Caco-2 (cell line): Measurements from ENCODE around the gene RBM12. TPM values are rescaled to one million over a fixed set of nuclear protein-coding genes. Genes with fewer than 3 reads are reported as not detected.
"Not testable (repeated sequence)": the region's sequence is repeated elsewhere in the genome, so short reads cannot be mapped to it uniquely, and the experiment has no call there.

Experiments
- Bru-seq: library from RNA; stranded (reverse); fragments of 400-500 nt; gene quantifications from one replicate; lab custom pipeline; 2021; lab: Mats Ljungman, UMichigan
- BruChase-seq, 2 experiments: library from RNA; stranded (reverse); fragments of 400-500 nt; gene quantifications; one replicate each; lab custom pipeline; 2021; lab: Mats Ljungman, UMichigan
- BruUV-seq: library from RNA; stranded (reverse); fragments of 400-500 nt; replicated peaks from 2 replicates; lab custom pipeline; 2021; lab: Mats Ljungman, UMichigan
- CTCF ChIA-PET: fragments of 300-600 bp; sonication (Branson Sonifier 250); formaldehyde crosslinking; loops from one replicate; lab custom pipeline; 2022; ENCODE audit warnings: antibody characterized with exemption; lab: Charles Lee
- POLR2A ChIA-PET: fragments of 300-600 bp; sonication (Branson Sonifier 250); formaldehyde crosslinking; loops from one replicate; lab custom pipeline; 2022; ENCODE audit warnings: antibody characterized with exemption; lab: Charles Lee
- DNase-seq, 2 experiments: peaks; one replicate each; pipeline versions ENCODE4 v3.0.0 to v3.0.0-alpha.2; 2020 to 2022
- H3K27me3 ChIP-seq: replicated peaks from 2 replicates; pipeline ENCODE4 v1.6.0; 2011; ENCODE audit warnings: low read length; ENCODE audit not compliant: control insufficient read depth, insufficient read depth
- H3K36me3 ChIP-seq: 2 replicates; pipeline ENCODE4 v1.5.1; 2011; ENCODE audit warnings: low read length; ENCODE audit not compliant: control insufficient read depth, insufficient read depth
- H3K4me1 ChIP-seq: fragments of 250-450 bp; sonication (Bioruptor Pico); 2 replicates; pipeline ENCODE4 v1.5.1; 2020; ENCODE audit warnings: mild to moderate bottlenecking
- H3K4me3 ChIP-seq: 2 replicates; pipeline ENCODE4 v1.5.1; 2011; ENCODE audit warnings: low read depth, mild to moderate bottlenecking, control low read depth, low read length
- H3K9me3 ChIP-seq: fragments of 250-450 bp; sonication (Bioruptor Pico); 2 replicates; pipeline ENCODE4 v1.5.1; 2020; ENCODE audit warnings: mild to moderate bottlenecking, moderate library complexity
- H3K27ac Mint-ChIP-seq: one replicate; pipeline ENCODE4 v1.8.0; 2022; ENCODE audit warnings: mixed read lengths; ENCODE audit not compliant: unreplicated experiment
- H3K27me3 Mint-ChIP-seq: one replicate; pipeline ENCODE4 v1.8.0; 2022; ENCODE audit warnings: mixed read lengths; ENCODE audit not compliant: insufficient read depth, unreplicated experiment
- H3K36me3 Mint-ChIP-seq: one replicate; pipeline ENCODE4 v1.8.0; 2022; ENCODE audit warnings: mild to moderate bottlenecking, mixed read lengths; ENCODE audit not compliant: insufficient read depth, unreplicated experiment
- H3K4me1 Mint-ChIP-seq: one replicate; pipeline ENCODE4 v1.8.0; 2022; ENCODE audit warnings: low read depth, mixed read lengths; ENCODE audit not compliant: unreplicated experiment
- H3K4me3 Mint-ChIP-seq: one replicate; pipeline ENCODE4 v1.8.0; 2022; ENCODE audit warnings: mild to moderate bottlenecking, moderate library complexity, mixed read lengths; ENCODE audit not compliant: unreplicated experiment
- H3K9me3 Mint-ChIP-seq: one replicate; pipeline ENCODE4 v1.8.0; 2022; ENCODE audit warnings: mixed read lengths; ENCODE audit not compliant: unreplicated experiment
- intact Hi-C: fragments of 100-400 bp; cut with micrococcal nuclease; formaldehyde crosslinking; loops from one replicate; pipeline ENCODE4 v1.10.0; 2022; ENCODE audit not compliant: unreplicated experiment
- long read RNA-seq: library from polyadenylated mRNA; stranded (forward); transcript quantifications from one replicate; pipeline ENCODE4 v2.0.0, GENCODE V29; 2022
- total RNA-seq: library from RNA; stranded (reverse); gene quantifications from 2 replicates; pipeline ENCODE4 v1.2.3, GENCODE V29; 2022
- TF ChIP-seq, protein P1 (sequence below), 2 experiments: fragments of 200-600 bp in 1 of 2; IDR thresholded peaks; 1 replicate in 1 of 2; 2 replicates in 1 of 2; pipeline versions ENCODE4 v1.5.1 to v1.8.0; 2011 to 2022; ENCODE audit warnings: antibody characterized with exemption in 1 of 2, control low read depth in 1 of 2, inconsistent platforms in 1 of 2, low read depth in 1 of 2, low read length in 1 of 2, mild to moderate bottlenecking in 1 of 2, moderate library complexity in 1 of 2; ENCODE audit not compliant: insufficient read depth in 1 of 2, severe bottlenecking in 1 of 2, unreplicated experiment in 1 of 2

The RBM12 gene, protein sequence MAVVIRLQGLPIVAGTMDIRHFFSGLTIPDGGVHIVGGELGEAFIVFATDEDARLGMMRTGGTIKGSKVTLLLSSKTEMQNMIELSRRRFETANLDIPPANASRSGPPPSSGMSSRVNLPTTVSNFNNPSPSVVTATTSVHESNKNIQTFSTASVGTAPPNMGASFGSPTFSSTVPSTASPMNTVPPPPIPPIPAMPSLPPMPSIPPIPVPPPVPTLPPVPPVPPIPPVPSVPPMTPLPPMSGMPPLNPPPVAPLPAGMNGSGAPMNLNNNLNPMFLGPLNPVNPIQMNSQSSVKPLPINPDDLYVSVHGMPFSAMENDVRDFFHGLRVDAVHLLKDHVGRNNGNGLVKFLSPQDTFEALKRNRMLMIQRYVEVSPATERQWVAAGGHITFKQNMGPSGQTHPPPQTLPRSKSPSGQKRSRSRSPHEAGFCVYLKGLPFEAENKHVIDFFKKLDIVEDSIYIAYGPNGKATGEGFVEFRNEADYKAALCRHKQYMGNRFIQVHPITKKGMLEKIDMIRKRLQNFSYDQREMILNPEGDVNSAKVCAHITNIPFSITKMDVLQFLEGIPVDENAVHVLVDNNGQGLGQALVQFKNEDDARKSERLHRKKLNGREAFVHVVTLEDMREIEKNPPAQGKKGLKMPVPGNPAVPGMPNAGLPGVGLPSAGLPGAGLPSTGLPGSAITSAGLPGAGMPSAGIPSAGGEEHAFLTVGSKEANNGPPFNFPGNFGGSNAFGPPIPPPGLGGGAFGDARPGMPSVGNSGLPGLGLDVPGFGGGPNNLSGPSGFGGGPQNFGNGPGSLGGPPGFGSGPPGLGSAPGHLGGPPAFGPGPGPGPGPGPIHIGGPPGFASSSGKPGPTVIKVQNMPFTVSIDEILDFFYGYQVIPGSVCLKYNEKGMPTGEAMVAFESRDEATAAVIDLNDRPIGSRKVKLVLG
- 146 and 147 TPM in 2 replicates for total RNA-seq
- percentile 100 among the genes with signal in this experiment for Bru-seq, nascent RNA
- BruChase-seq, experiment 1, labeled RNA remaining after a 2-hour chase, result percentile 100 among the genes with signal in this experiment
- percentile 99 among the genes with signal in this experiment for BruChase-seq, experiment 2, labeled RNA remaining after a 6-hour chase
- long read RNA-seq, full-length matches to known transcripts, result 44 of 93 reads
- long read RNA-seq, partial matches to known transcripts, result 0 of 93 reads
- long read RNA-seq, other reads (novel, unspliced or antisense), result 49 of 93 reads

DNA sequence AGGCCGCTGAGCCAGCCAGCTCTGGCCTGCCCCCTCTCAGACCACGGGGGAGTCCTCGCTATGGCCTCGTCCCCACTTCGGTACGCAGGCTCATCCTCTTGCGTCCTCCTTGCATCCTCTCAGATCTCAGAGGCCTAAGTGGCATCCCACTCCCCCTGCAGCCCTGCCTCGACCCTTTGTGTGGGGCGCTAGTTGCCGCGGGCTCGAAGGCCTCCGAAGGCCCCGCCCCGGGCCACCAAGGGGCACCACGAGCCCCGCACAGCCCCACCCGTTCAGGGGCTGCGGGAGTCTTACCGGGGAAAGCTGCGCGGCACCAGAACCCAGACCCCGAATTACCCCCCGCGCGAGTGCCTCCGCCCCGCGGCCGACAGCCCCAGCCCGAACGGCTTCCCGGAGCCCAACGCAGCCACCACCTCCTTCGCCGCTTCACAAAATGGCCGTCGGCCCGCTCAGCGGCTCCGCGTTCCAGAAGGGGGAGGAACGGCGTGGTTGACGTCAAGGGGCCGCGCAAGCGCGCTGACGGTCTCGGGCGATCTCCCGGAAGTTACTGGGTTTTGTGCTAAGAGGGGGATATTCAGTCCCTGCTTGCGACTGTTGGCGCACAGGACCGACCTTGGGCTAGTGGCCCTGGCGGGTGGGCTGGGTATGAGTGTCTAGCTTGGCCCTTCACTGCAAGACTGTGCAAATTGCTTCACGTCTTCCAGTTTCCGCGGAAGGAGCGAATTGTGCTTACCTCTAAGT lies at the start of gene RBM12, which contains the start of gene CPNE1:
Gene RBM12, minus strand, starts transcription at position 435 of the 741 bp plus-strand sequence. CDS start 9,578 bp downstream, outside the sequence.
Gene CPNE1, minus strand, starts transcription at position 435 of the 741 bp plus-strand sequence. CDS start 31,977 bp downstream, outside the sequence.
- H3K4me1 ChIP-seq, result peaks cover 30% of the 10 kb centered on the region
- Mint-ChIP-seq H3K9me3 (no peaks in the 10 kb centered on the region), H3K4me1 (peaks cover 22% of the 10 kb centered on the region), H3K27ac (peak within 1 kb of the TSS; percentile 96), H3K27me3 (no peaks in the 10 kb centered on the region), H3K4me3 (peak within 1 kb of the TSS; percentile 84), H3K36me3 (peaks cover 25% of the 10 kb centered on the region)
- BruUV-seq, result no TSS peak
- intact Hi-C loops, result loop anchor here (1.0 to 10.0 kb wide), 4 partner anchors 34 to 100 kb away; partner anchors contain the start of genes NFS1, RBM39 and ROMO1
- no peaks in the 10 kb centered on the region for H3K27me3 ChIP-seq
- POLR2A ChIA-PET, result interaction anchor here (0.6 to 4.2 kb wide), 12 partner anchors 12 to 406 kb away, joined by 3 to 57 read pairs (median 8); partner anchors contain the start of genes CEP250, NFS1, RBM39 and ROMO1
- peak; percentile 99 for DNase-seq
- no peaks in the 10 kb centered on the region for H3K36me3 ChIP-seq
- H3K4me3 ChIP-seq, result peak within 1 kb of the TSS; percentile 87
- CTCF ChIA-PET, result interaction anchor here (0.5 to 2.3 kb wide), 9 partner anchors 22 to 788 kb away, joined by 3 to 46 read pairs (median 4); partner anchors contain the start of genes ACSS2, ERGIC3, RBM39 and SCAND1
- TF ChIP-seq, protein P1, sequence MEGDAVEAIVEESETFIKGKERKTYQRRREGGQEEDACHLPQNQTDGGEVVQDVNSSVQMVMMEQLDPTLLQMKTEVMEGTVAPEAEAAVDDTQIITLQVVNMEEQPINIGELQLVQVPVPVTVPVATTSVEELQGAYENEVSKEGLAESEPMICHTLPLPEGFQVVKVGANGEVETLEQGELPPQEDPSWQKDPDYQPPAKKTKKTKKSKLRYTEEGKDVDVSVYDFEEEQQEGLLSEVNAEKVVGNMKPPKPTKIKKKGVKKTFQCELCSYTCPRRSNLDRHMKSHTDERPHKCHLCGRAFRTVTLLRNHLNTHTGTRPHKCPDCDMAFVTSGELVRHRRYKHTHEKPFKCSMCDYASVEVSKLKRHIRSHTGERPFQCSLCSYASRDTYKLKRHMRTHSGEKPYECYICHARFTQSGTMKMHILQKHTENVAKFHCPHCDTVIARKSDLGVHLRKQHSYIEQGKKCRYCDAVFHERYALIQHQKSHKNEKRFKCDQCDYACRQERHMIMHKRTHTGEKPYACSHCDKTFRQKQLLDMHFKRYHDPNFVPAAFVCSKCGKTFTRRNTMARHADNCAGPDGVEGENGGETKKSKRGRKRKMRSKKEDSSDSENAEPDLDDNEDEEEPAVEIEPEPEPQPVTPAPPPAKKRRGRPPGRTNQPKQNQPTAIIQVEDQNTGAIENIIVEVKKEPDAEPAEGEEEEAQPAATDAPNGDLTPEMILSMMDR (IDR thresholded peaks at IDR 0.05; ENCODE audit: insufficient read depth in 1 of 2, low read depth in 1 of 2, low read length in 1 of 2, severe bottlenecking in 1 of 2, unreplicated experiment in 1 of 2), result no peak
- H3K9me3 ChIP-seq, result no peaks in the 10 kb centered on the region

- no peaks in the 10 kb centered on the region for H3K9me3 Mint-ChIP-seq
- intact Hi-C loops, result no loop called here
- BruUV-seq, result no TSS peak
- no peak for DNase-seq
- Histone ChIP-seq H3K36me3 (peaks cover 20% of the 10 kb centered on the region), H3K9me3 (no peaks in the 10 kb centered on the region), H3K27me3 (no peaks in the 10 kb centered on the region), H3K4me1 (no peaks in the 10 kb centered on the region), H3K4me3 (no peak overlapping the region)
- TF ChIP-seq, protein P1 (IDR thresholded peaks at IDR 0.05; ENCODE audit: insufficient read depth in 1 of 2, low read depth in 1 of 2, low read length in 1 of 2, severe bottlenecking in 1 of 2, unreplicated experiment in 1 of 2), result no peak
- no peaks in the 10 kb centered on the region for H3K27me3 Mint-ChIP-seq
- CTCF ChIA-PET, result no interaction called here
- POLR2A ChIA-PET, result interaction anchor here (1.1 to 2.8 kb wide), 2 partner anchors 17 to 28 kb away, joined by 3 to 11 read pairs; partner anchors contain the start of gene RBM39
- H3K36me3 Mint-ChIP-seq, result peaks cover 100% of the 10 kb centered on the region
- H3K4me3 Mint-ChIP-seq, result no peak overlapping the region
- H3K4me1 Mint-ChIP-seq, result peaks cover 8% of the 10 kb centered on the region
- H3K27ac Mint-ChIP-seq, result no peak overlapping the region
Observed at GRCh38 chr20:35714127-35714526, 49.4 kb upstream of the RBM12 start.

DNA sequence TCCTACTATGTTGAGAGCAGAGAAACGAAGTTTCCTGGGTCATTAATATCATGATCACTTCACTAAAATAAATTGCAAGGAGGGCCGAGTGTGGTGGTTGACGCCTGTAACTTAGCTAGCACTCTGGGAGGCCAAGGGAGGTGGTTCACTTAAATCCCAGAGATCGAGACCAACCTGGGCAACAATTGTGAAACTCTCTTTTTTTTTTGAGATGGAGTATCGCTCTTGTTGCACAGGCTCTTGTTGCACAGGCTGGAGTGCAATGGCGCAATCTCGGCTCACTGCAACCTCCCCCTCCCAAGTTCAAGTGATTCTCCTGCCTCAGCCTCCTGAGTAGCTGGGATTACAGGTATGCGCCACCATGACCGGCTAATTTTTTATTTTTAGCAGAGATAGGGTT lies 48.4 kb upstream of the RBM12 start:
- H3K4me3 Mint-ChIP-seq, H3K27ac Mint-ChIP-seq, intact Hi-C loops, H3K27me3 ChIP-seq, BruUV-seq, H3K4me3 ChIP-seq, H3K4me1 Mint-ChIP-seq, H3K27me3 Mint-ChIP-seq, H3K4me1 ChIP-seq, DNase-seq, H3K9me3 Mint-ChIP-seq, H3K9me3 ChIP-seq: not testable (repeated sequence)
- peaks cover 100% of the 10 kb centered on the region for H3K36me3 Mint-ChIP-seq
- H3K36me3 ChIP-seq, result peaks cover 12% of the 10 kb centered on the region
- ChIA-PET POLR2A (interaction anchor here (0.8 kb wide), 1 partner anchor 29 kb away, joined by 6 read pairs; the partner anchor contains the start of gene RBM39), CTCF (interaction anchor here (0.7 kb wide), 1 partner anchor 240 kb away, joined by 3 read pairs; no protein-coding TSS in a partner anchor)
